ENCODE results near the gene RND3.

RND3 gene

GRCh38 chr2:150491430-150491829 lies 4.0 kb upstream of the RND3 start:
- H2BK120ac ChIP-seq (ENCODE audit: low read depth, low read length): no peak overlapping the region
- H3K36me3 ChIP-seq (ENCODE audit: control insufficient read depth, insufficient read depth, low read length): no peaks in the 10 kb centered on the region
- H2BK15ac ChIP-seq (replicated peaks; ENCODE audit: low read depth): no peak overlapping the region
- WGBS (ENCODE audit: extremely low coverage, insufficient coverage, low lambda C conversion rate): no CpG with 5 or more reads among the region's 2 CpGs
- H3K4me3 ChIP-seq (ENCODE audit: low read length): no peak overlapping the region
- H3K27me3 ChIP-seq (ENCODE audit: insufficient read depth, low read length, poor library complexity): peaks cover 2% of the 10 kb centered on the region
- H3K79me1 ChIP-seq (ENCODE audit: low read length): no peaks in the 10 kb centered on the region
- no peak overlapping the region for H3K18ac ChIP-seq (ENCODE audit: low read length)
- H3K56ac ChIP-seq (ENCODE audit: low read length): no peak overlapping the region
- no peak overlapping the region for H2AK5ac ChIP-seq (ENCODE audit: low read length)
- no peak overlapping the region for H4K5ac ChIP-seq (ENCODE audit: low read length)
- no peak overlapping the region for H3K4me2 ChIP-seq (ENCODE audit: low read length)
- peaks cover 8% of the 10 kb centered on the region for H3K79me2 ChIP-seq (ENCODE audit: control insufficient read depth, insufficient read depth, low read length)
- H3K27ac ChIP-seq (ENCODE audit: low read depth, low read length): no peak overlapping the region
- H4K8ac ChIP-seq (ENCODE audit: low read depth, low read length): no peak overlapping the region
- H3K4ac ChIP-seq (ENCODE audit: low read depth, low read length): no peak overlapping the region
- no peaks in the 10 kb centered on the region for H3K4me1 ChIP-seq (ENCODE audit: control insufficient read depth, low read depth, low read length)
- no peak overlapping the region for H3K9ac ChIP-seq (ENCODE audit: low read length)
- H2BK5ac ChIP-seq (ENCODE audit: low read length): no peak overlapping the region
- H3K23ac ChIP-seq (ENCODE audit: low read length): no peak overlapping the region
- DNase-seq: no peak

GRCh38 chr2:150490466-150490865 lies 3.0 kb upstream of the RND3 start:
- Histone ChIP-seq H2BK5ac (ENCODE audit: low read length) (no peak overlapping the region), H3K56ac (ENCODE audit: low read length) (no peak overlapping the region), H2BK15ac (replicated peaks; ENCODE audit: low read depth) (no peak overlapping the region), H3K9ac (ENCODE audit: low read length) (no peak overlapping the region), H3K27me3 (ENCODE audit: insufficient read depth, low read length, poor library complexity) (no peaks in the 10 kb centered on the region), H3K23ac (ENCODE audit: low read length) (no peak overlapping the region), H3K4me2 (ENCODE audit: low read length) (no peak overlapping the region), H3K4ac (ENCODE audit: low read depth, low read length) (no peak overlapping the region), H3K27ac (ENCODE audit: low read depth, low read length) (no peak overlapping the region), H4K5ac (ENCODE audit: low read length) (no peak overlapping the region), H3K79me1 (ENCODE audit: low read length) (no peaks in the 10 kb centered on the region), H3K4me1 (ENCODE audit: control insufficient read depth, low read depth, low read length) (no peaks in the 10 kb centered on the region), H2AK5ac (ENCODE audit: low read length) (no peak overlapping the region), H2BK120ac (ENCODE audit: low read depth, low read length) (no peak overlapping the region), H4K8ac (ENCODE audit: low read depth, low read length) (no peak overlapping the region), H3K4me3 (ENCODE audit: low read length) (no peak overlapping the region), H3K36me3 (ENCODE audit: control insufficient read depth, insufficient read depth, low read length) (no peaks in the 10 kb centered on the region), H3K18ac (ENCODE audit: low read length) (no peak overlapping the region), H3K79me2 (ENCODE audit: control insufficient read depth, insufficient read depth, low read length) (peaks cover 14% of the 10 kb centered on the region)
- WGBS (ENCODE audit: extremely low coverage, insufficient coverage, low lambda C conversion rate): no CpG with 5 or more reads among the region's 6 CpGs
- no peak for DNase-seq

- peak; percentile 72 for DNase-seq
Measured at GRCh38 chr2:150486539-150487484, 655 bp downstream of the RND3 start.

GRCh38 chr2:150485871-150486538 lies 1.5 kb downstream of the RND3 start:
- peak; percentile 82 for DNase-seq
- peaks cover 43% of the 10 kb centered on the region for H3K79me2 ChIP-seq (ENCODE audit: control insufficient read depth, insufficient read depth, low read length)
- H4K8ac ChIP-seq (ENCODE audit: low read depth, low read length): no peak overlapping the region

More at GRCh38 chr2:150486539-150487484, 655 bp downstream of the RND3 start:
- H3K23ac ChIP-seq (ENCODE audit: low read length): peak overlapping the region; percentile 60
- H3K79me2 ChIP-seq (ENCODE audit: control insufficient read depth, insufficient read depth, low read length): peaks cover 37% of the 10 kb centered on the region
- peak overlapping the region; percentile 60 for H3K4me2 ChIP-seq (ENCODE audit: low read length)
- H3K9ac ChIP-seq (ENCODE audit: low read length): peak overlapping the region; percentile 85
- H3K27ac ChIP-seq (ENCODE audit: low read depth, low read length): no peak overlapping the region
- no peak overlapping the region for H2BK15ac ChIP-seq (replicated peaks; ENCODE audit: low read depth)
- no CpG with 5 or more reads among the region's 45 CpGs for WGBS (ENCODE audit: extremely low coverage, insufficient coverage, low lambda C conversion rate)
- H3K4me3 ChIP-seq (ENCODE audit: low read length): peak overlapping the region; percentile 88
- no peaks in the 10 kb centered on the region for H3K4me1 ChIP-seq (ENCODE audit: control insufficient read depth, low read depth, low read length)
- H3K36me3 ChIP-seq (ENCODE audit: control insufficient read depth, insufficient read depth, low read length): no peaks in the 10 kb centered on the region
- no peak overlapping the region for H2BK120ac ChIP-seq (ENCODE audit: low read depth, low read length)
- H2AK5ac ChIP-seq (ENCODE audit: low read length): no peak overlapping the region
- H3K79me1 ChIP-seq (ENCODE audit: low read length): peaks cover 4% of the 10 kb centered on the region
- H3K27me3 ChIP-seq (ENCODE audit: insufficient read depth, low read length, poor library complexity): no peaks in the 10 kb centered on the region
- no peak overlapping the region for H4K8ac ChIP-seq (ENCODE audit: low read depth, low read length)
- peak overlapping the region; percentile 29 for H3K18ac ChIP-seq (ENCODE audit: low read length)
- peak overlapping the region; percentile 91 for H3K56ac ChIP-seq (ENCODE audit: low read length)
- no peak overlapping the region for H4K5ac ChIP-seq (ENCODE audit: low read length)
- H3K4ac ChIP-seq (ENCODE audit: low read depth, low read length): peak overlapping the region; percentile 88
- H2BK5ac ChIP-seq (ENCODE audit: low read length): peak overlapping the region; percentile 27

GRCh38 chr2:150485114-150485870 lies 2.2 kb downstream of the RND3 start:
- peak overlapping the region; percentile 7 for H3K18ac ChIP-seq (ENCODE audit: low read length)
- H3K36me3 ChIP-seq (ENCODE audit: control insufficient read depth, insufficient read depth, low read length): no peaks in the 10 kb centered on the region
- peak overlapping the region; percentile 88 for H3K4me3 ChIP-seq (ENCODE audit: low read length)
- H4K8ac ChIP-seq (ENCODE audit: low read depth, low read length): no peak overlapping the region
- no peak overlapping the region for H3K23ac ChIP-seq (ENCODE audit: low read length)
- peaks cover 4% of the 10 kb centered on the region for H3K79me1 ChIP-seq (ENCODE audit: low read length)
- no peak overlapping the region for H3K4ac ChIP-seq (ENCODE audit: low read depth, low read length)
- H3K56ac ChIP-seq (ENCODE audit: low read length): peak overlapping the region; percentile 91
- no peaks in the 10 kb centered on the region for H3K4me1 ChIP-seq (ENCODE audit: control insufficient read depth, low read depth, low read length)
- H4K5ac ChIP-seq (ENCODE audit: low read length): no peak overlapping the region
- H2BK15ac ChIP-seq (replicated peaks; ENCODE audit: low read depth): no peak overlapping the region
- H3K9ac ChIP-seq (ENCODE audit: low read length): peak overlapping the region; percentile 85
- H2BK5ac ChIP-seq (ENCODE audit: low read length): no peak overlapping the region
- WGBS (ENCODE audit: extremely low coverage, insufficient coverage, low lambda C conversion rate): no CpG with 5 or more reads among the region's 43 CpGs
- no peak overlapping the region for H2AK5ac ChIP-seq (ENCODE audit: low read length)
- peak overlapping the region; percentile 53 for H3K4me2 ChIP-seq (ENCODE audit: low read length)
- H2BK120ac ChIP-seq (ENCODE audit: low read depth, low read length): no peak overlapping the region
- no peak overlapping the region for H3K27ac ChIP-seq (ENCODE audit: low read depth, low read length)
- H3K27me3 ChIP-seq (ENCODE audit: insufficient read depth, low read length, poor library complexity): no peaks in the 10 kb centered on the region
- peaks cover 49% of the 10 kb centered on the region for H3K79me2 ChIP-seq (ENCODE audit: control insufficient read depth, insufficient read depth, low read length)
- peak; percentile 88 for DNase-seq

More at GRCh38 chr2:150485871-150486538, 1.5 kb downstream of the RND3 start:
- no peaks in the 10 kb centered on the region for H3K36me3 ChIP-seq (ENCODE audit: control insufficient read depth, insufficient read depth, low read length)
- peak overlapping the region; percentile 91 for H3K56ac ChIP-seq (ENCODE audit: low read length)
- peaks cover 4% of the 10 kb centered on the region for H3K79me1 ChIP-seq (ENCODE audit: low read length)
- H3K4me1 ChIP-seq (ENCODE audit: control insufficient read depth, low read depth, low read length): no peaks in the 10 kb centered on the region
- H2BK5ac ChIP-seq (ENCODE audit: low read length): no peak overlapping the region
- no peak overlapping the region for H2BK15ac ChIP-seq (replicated peaks; ENCODE audit: low read depth)
- H2BK120ac ChIP-seq (ENCODE audit: low read depth, low read length): no peak overlapping the region
- peak overlapping the region; percentile 85 for H3K9ac ChIP-seq (ENCODE audit: low read length)
- no peak overlapping the region for H4K5ac ChIP-seq (ENCODE audit: low read length)
- H3K27me3 ChIP-seq (ENCODE audit: insufficient read depth, low read length, poor library complexity): no peaks in the 10 kb centered on the region
- peak overlapping the region; percentile 29 for H3K18ac ChIP-seq (ENCODE audit: low read length)
- H3K4ac ChIP-seq (ENCODE audit: low read depth, low read length): peak overlapping the region; percentile 88
- no peak overlapping the region for H3K23ac ChIP-seq (ENCODE audit: low read length)
- peak overlapping the region; percentile 60 for H3K4me2 ChIP-seq (ENCODE audit: low read length)
- no CpG with 5 or more reads among the region's 62 CpGs for WGBS (ENCODE audit: extremely low coverage, insufficient coverage, low lambda C conversion rate)
- H3K4me3 ChIP-seq (ENCODE audit: low read length): peak overlapping the region; percentile 88
- no peak overlapping the region for H3K27ac ChIP-seq (ENCODE audit: low read depth, low read length)
- no peak overlapping the region for H2AK5ac ChIP-seq (ENCODE audit: low read length)
